HEK293T (cell line): Measurements from ENCODE around the gene DNER.
"Not testable (repeated sequence)": the region's sequence is repeated elsewhere in the genome, so short reads cannot be mapped to it uniquely, and the experiment has no call there.

Experiments used
- CTCF ChIA-PET: fragments of 350-600 bp; formaldehyde crosslinking; extraction: SDS; loops from one replicate; lab custom pipeline; 2021; ENCODE audit warnings: antibody characterized with exemption, inconsistent platforms; lab: Yijun Ruan, JAX
- POLR2A ChIA-PET: fragments of 350-600 bp; formaldehyde crosslinking; extraction: SDS; loops from one replicate; lab custom pipeline; 2020; ENCODE audit warnings: antibody characterized with exemption, inconsistent platforms; lab: Yijun Ruan, JAX
- DNase-seq: peaks from one replicate; pipeline ENCODE4 v3.0.0; 2012; ENCODE audit warnings: mixed read lengths; ENCODE audit errors: extremely low spot score
- ARNT ChIP-seq: fragments of 450-650 bp; IDR thresholded peaks from 2 replicates; pipeline ENCODE4 v1.6.1; 2017; ENCODE audit warnings: mild to moderate bottlenecking
- BHLHE40 ChIP-seq: fragments of 450-650 bp; IDR thresholded peaks from 2 replicates; pipeline ENCODE4 v1.6.1; 2016; ENCODE audit warnings: mild to moderate bottlenecking, moderate library complexity, borderline replicate concordance
- CTBP1 ChIP-seq: fragments of 450-650 bp; IDR thresholded peaks from 2 replicates; pipeline ENCODE4 v1.6.1; 2016; ENCODE audit warnings: borderline replicate concordance
- ELF4 ChIP-seq: fragments of 450-650 bp; IDR thresholded peaks from 2 replicates; pipeline ENCODE4 v1.6.1; 2017; ENCODE audit warnings: antibody characterized with exemption
- FOXA1 ChIP-seq: fragments of 450-650 bp; IDR thresholded peaks from 2 replicates; pipeline ENCODE4 v1.6.1; 2016; ENCODE audit warnings: mild to moderate bottlenecking
- FOXK2 ChIP-seq: fragments of 450-650 bp; IDR thresholded peaks from 2 replicates; pipeline ENCODE4 v1.6.1; 2016; ENCODE audit warnings: mild to moderate bottlenecking
- FOXM1 ChIP-seq: fragments of 450-650 bp; IDR thresholded peaks from 2 replicates; pipeline ENCODE4 v1.6.1; 2017; ENCODE audit warnings: mild to moderate bottlenecking, borderline replicate concordance
- HDGF ChIP-seq: fragments of 450-650 bp; IDR thresholded peaks from 2 replicates; pipeline ENCODE4 v1.6.1; 2017; ENCODE audit warnings: antibody characterized with exemption, borderline replicate concordance
- L3MBTL2 ChIP-seq: fragments of 450-650 bp; conservative IDR thresholded peaks from 2 replicates; pipeline ENCODE4 v1.6.1; 2016; ENCODE audit warnings: mild to moderate bottlenecking
- LEF1 ChIP-seq: fragments of 450-650 bp; IDR thresholded peaks from 2 replicates; pipeline ENCODE4 v1.6.1; 2017; ENCODE audit warnings: mild to moderate bottlenecking, borderline replicate concordance
- NFRKB ChIP-seq: fragments of 450-650 bp; IDR thresholded peaks from 2 replicates; pipeline ENCODE4 v1.6.1; 2016; ENCODE audit warnings: mild to moderate bottlenecking, moderate library complexity
- PKNOX1 ChIP-seq: fragments of 450-650 bp; IDR thresholded peaks from 2 replicates; pipeline ENCODE4 v1.6.1; 2016
- SP1 ChIP-seq: fragments of 450-650 bp; IDR thresholded peaks from 2 replicates; pipeline ENCODE4 v1.6.1; 2017
- SUZ12 ChIP-seq: fragments of 450-650 bp; IDR thresholded peaks from 2 replicates; pipeline ENCODE4 v1.6.1; 2016; ENCODE audit warnings: mild to moderate bottlenecking
- TARDBP ChIP-seq: fragments of 450-650 bp; IDR thresholded peaks from 2 replicates; pipeline ENCODE4 v1.6.1; 2016
- ZNF384 ChIP-seq: fragments of 450-650 bp; IDR thresholded peaks from 2 replicates; pipeline ENCODE4 v1.6.1; 2016

Gene DNER

GRCh38 chr2:229622495-229623355 lies 91.6 kb downstream of the DNER start:
- TF ChIP-seq HDGF (no peak), TARDBP (no peak), BHLHE40 (no peak), LEF1 (no peak), SP1 (no peak), PKNOX1 (no peak), ELF4 (no peak), NFRKB (no peak), FOXA1 (no peak), ZNF384 (no peak), L3MBTL2 (no peak), FOXM1 (no peak), CTBP1 (no peak), FOXK2 (no peak)
- CTCF ChIA-PET: no interaction called here
- POLR2A ChIA-PET: no interaction called here
- no peak for DNase-seq

- ChIA-PET CTCF (no interaction called here), POLR2A (no interaction called here)
- no peak for DNase-seq
- TF ChIP-seq HDGF: no peak
- no peak for TF ChIP-seq TARDBP
- no peak for TF ChIP-seq NFRKB
- TF ChIP-seq LEF1: no peak
- no peak for TF ChIP-seq FOXA1
- TF ChIP-seq FOXK2: no peak
- no peak for TF ChIP-seq ARNT
- no peak for TF ChIP-seq CTBP1
- no peak for TF ChIP-seq PKNOX1
- TF ChIP-seq ELF4: no peak
- no peak for TF ChIP-seq FOXM1
- no peak for TF ChIP-seq SUZ12
Observed at GRCh38 chr2:229620759-229621158, 93.6 kb downstream of the DNER start.

GRCh38 chr2:229620289-229620688 lies 94.1 kb downstream of the DNER start:
- TF ChIP-seq FOXA1 (no peak), ARNT (no peak), ELF4 (no peak), SP1 (no peak), FOXM1 (no peak), L3MBTL2 (no peak), FOXK2 (no peak), PKNOX1 (no peak), NFRKB (no peak), BHLHE40 (no peak)
- POLR2A ChIA-PET: no interaction called here

GRCh38 chr2:229616433-229616832 lies 97.9 kb downstream of the DNER start:
- POLR2A ChIA-PET: no interaction called here
- TF ChIP-seq BHLHE40 (no peak), TARDBP (no peak), FOXM1 (no peak), ELF4 (no peak)
- CTCF ChIA-PET: no interaction called here
- DNase-seq: no peak

More at GRCh38 chr2:229620289-229620688, 94.1 kb downstream of the DNER start:
- no peak for DNase-seq
- CTCF ChIA-PET: interaction anchor here (0.6 kb wide), 1 partner anchor 89 kb away, joined by 3 read pairs; no protein-coding TSS in a partner anchor

GRCh38 chr2:229614021-229614420 lies 100.3 kb downstream of the DNER start:
- CTCF ChIA-PET, DNase-seq, POLR2A ChIA-PET: not testable (repeated sequence)

GRCh38 chr2:229612384-229612971 lies 101.9 kb downstream of the DNER start:
- no peak for TF ChIP-seq FOXM1
- TF ChIP-seq SP1: no peak
- no peak for TF ChIP-seq ELF4
- TF ChIP-seq CTBP1: no peak
- no peak for TF ChIP-seq TARDBP
- ChIA-PET POLR2A (no interaction called here), CTCF (no interaction called here)
- no peak for DNase-seq

GRCh38 chr2:229611360-229611759 lies 103.0 kb downstream of the DNER start:
- CTCF ChIA-PET: no interaction called here

More at GRCh38 chr2:229611360-229611759, 103.0 kb downstream of the DNER start:
- no peak for DNase-seq
- TF ChIP-seq HDGF (no peak), SP1 (no peak), CTBP1 (no peak), ELF4 (no peak), ARNT (no peak), LEF1 (no peak), NFRKB (no peak), L3MBTL2 (no peak), TARDBP (no peak), SUZ12 (no peak), FOXA1 (no peak), BHLHE40 (no peak), FOXM1 (no peak), FOXK2 (no peak), PKNOX1 (no peak), ZNF384 (no peak)
- POLR2A ChIA-PET: no interaction called here
